ENCODE measurements around the gene PLK3. TPM values are rescaled to one million over a fixed set of nuclear protein-coding genes. Genes with fewer than 3 reads are reported as not detected.

The PLK3 gene
- total and polyA plus RNA-seq, 9 of the 15 experiments (the other 6 are each of a cell fraction or from before 2014, with no cell fraction given), result 0.52 to 22.7 (median 11.0) TPM

- TF ChIP-seq ELF4 (CRISPR knock-in tag; IDR thresholded peaks at IDR 0.05), result 0 out of 2 replicates have a peak, but pooled peaks have one; percentile 16
- peak; percentile 7; the same call in 1 of the 2 replicates for TF ChIP-seq STAT5A (IDR thresholded peaks at IDR 0.05; ENCODE audit: borderline replicate concordance, low read length)
- no peak for TF ChIP-seq TCF7L2 (IDR thresholded peaks at IDR 0.05; ENCODE audit: low read depth, low read length)
- peak; percentile 52 to 75 for TF ChIP-seq TEAD1 (CRISPR knock-in tag; IDR thresholded peaks at IDR 0.05)
- peak; percentile 74 for TF ChIP-seq JUND (IDR thresholded peaks at IDR 0.05; ENCODE audit: borderline replicate concordance, low read depth, low read length)
- peak; percentile 66; the same call in 1 of the 3 replicates for TF ChIP-seq JUND (tag; IDR thresholded peaks at IDR 0.05; ENCODE audit: borderline replicate concordance, low read depth, low read length)
- TF ChIP-seq GATAD2A (IDR thresholded peaks at IDR 0.05), result peak; percentile 84; the same call in 1 of the 2 replicates
- TF ChIP-seq SAFB (IDR thresholded peaks at IDR 0.05; ENCODE audit: borderline replicate concordance, low read depth, low read length), result 0 out of 2 replicates have a peak, but pooled peaks have one; percentile 41
- peak; percentile 73; the same call in 1 of the 2 replicates for TF ChIP-seq ZNF174 (CRISPR knock-in tag; IDR thresholded peaks at IDR 0.05)
- TF ChIP-seq HOMEZ (CRISPR knock-in tag; IDR thresholded peaks at IDR 0.05), result no peak
- TF ChIP-seq TOE1 (IDR thresholded peaks at IDR 0.05; ENCODE audit: borderline replicate concordance), result peak; percentile 88
- TF ChIP-seq TOE1 (CRISPR knock-in tag; IDR thresholded peaks at IDR 0.05; ENCODE audit: borderline replicate concordance, low read depth), result no peak
- peak; percentile 41; the same call in 1 of the 2 replicates for TF ChIP-seq HDAC8 (tag; IDR thresholded peaks at IDR 0.05)
- TF ChIP-seq NBN (IDR thresholded peaks at IDR 0.05; ENCODE audit: low read depth), result peak; percentile 98
- TF ChIP-seq PKNOX1 (IDR thresholded peaks at IDR 0.05), result peak; percentile 87
- peak; percentile 63 for TF ChIP-seq ETV1 (tag; conservative IDR thresholded peaks at IDR 0.05; ENCODE audit: low read depth)
- TF ChIP-seq ERF (CRISPR knock-in tag; IDR thresholded peaks at IDR 0.05), result peak; percentile 87
- no peak for TF ChIP-seq KLF10 (CRISPR knock-in tag; IDR thresholded peaks at IDR 0.05)
- peak; percentile 94 to 96 (median 95) for TF ChIP-seq CTCF (IDR thresholded peaks at IDR 0.05 in 2 of 3, conservative IDR thresholded peaks at IDR 0.05 in 1 of 3; ENCODE audit: insufficient read depth in 2 of 3, low read depth in 1 of 3, low read length in 3 of 3)
- TF ChIP-seq SMAD3 (CRISPR knock-in tag; conservative IDR thresholded peaks at IDR 0.05), result peak; percentile 73; the same call in 1 of the 2 replicates
- TF ChIP-seq TGIF2 (CRISPR knock-in tag; IDR thresholded peaks at IDR 0.05), result no peak
- TF ChIP-seq RBM17 (IDR thresholded peaks at IDR 0.05; ENCODE audit: borderline replicate concordance, low read depth, low read length), result no peak
Observed at GRCh38 chr1:44799770-44800584, at the start of gene PLK3 (continued).
